GM19035 (cell line): ENCODE results near the gene IFT80.
"Not testable (repeated sequence)": the region's sequence is repeated elsewhere in the genome, so short reads cannot be mapped to it uniquely, and the experiment has no call there.

ENCODE experiments used
- ATAC-seq: cut with Tn5 transposase; IDR thresholded peaks from one replicate; pipeline ENCODE4 v1.9.1; 2021; ENCODE audit not compliant: unreplicated experiment

Gene IFT80

DNA sequence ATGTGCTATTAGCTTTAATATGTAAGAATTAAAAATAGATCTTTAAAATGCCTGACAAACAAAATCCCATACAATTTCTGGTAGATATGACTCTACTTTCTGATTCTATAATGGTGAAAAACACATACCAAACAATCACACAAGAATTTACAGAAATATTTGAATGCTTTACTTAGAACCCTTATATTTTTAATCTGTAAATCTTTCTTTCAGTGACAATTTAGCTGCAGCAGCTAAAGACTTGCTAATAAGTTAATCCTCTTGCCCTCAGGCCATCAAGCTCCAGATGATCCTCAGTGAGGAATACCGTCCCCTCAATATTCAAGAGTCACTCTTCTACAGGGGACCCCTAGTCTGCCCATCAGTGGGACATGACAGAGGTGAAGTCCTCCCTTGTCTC is 118.2 kb downstream of the IFT80 start:
- ATAC-seq = no peak

DNA sequence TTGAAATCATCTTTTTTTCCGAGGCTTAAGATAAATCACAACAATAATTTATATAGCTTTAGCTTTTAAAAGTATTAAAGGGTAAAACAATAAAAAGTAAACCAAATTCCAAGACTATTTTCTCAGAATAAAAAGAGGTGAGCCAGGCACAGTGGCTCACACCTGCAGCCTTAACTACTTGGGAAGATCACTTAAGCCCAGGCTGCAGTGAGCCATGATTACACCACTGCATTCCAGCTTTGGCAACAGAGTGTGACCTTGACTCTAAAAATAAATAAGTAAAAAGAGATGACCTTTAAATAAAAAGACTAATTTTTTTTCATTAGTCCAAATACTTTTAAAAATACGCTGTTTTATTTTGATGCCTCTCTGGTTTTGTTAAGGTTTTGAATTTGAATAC is 119.4 kb downstream of the IFT80 start:
- ATAC-seq = no peak

DNA sequence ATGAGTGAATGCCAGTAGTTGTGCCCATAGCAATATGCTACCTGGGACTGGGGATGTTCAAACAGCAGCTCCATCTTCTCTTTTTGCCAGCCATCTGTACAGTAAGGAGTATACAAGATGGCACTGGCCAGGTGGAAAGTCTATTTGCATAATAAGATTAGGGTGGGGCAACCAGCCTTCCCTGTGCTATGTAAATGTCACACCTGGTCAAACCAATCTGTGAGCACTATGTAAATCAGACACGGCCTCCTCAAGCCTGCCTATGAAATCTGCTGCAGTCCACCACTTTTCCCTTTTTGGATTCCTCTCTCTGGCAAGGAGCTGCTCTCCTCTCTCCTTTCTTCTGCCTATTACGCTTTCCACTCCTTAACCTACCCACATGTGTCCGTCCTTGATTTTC is 120.8 kb downstream of the IFT80 start:
- ATAC-seq = no peak

DNA sequence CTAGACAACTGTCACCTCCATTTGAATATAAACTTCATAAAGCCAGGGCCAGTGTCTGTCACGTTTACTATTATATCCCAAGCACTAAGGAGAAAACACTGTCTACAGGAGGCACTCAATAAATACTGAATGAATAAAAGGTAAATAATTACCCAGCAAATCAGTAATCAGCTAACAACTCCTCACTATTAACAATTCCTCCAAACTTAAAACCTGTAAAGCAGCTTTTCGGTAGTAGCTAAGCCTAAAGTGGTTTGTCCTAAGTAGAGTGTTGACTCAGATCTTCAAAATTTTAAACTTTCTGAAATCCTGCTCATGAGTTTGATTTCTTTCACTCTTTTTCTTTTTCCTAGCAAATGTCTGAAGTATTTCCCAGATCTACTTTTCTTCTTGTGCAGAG is 133.9 kb downstream of the IFT80 start:
- no peak for ATAC-seq

DNA sequence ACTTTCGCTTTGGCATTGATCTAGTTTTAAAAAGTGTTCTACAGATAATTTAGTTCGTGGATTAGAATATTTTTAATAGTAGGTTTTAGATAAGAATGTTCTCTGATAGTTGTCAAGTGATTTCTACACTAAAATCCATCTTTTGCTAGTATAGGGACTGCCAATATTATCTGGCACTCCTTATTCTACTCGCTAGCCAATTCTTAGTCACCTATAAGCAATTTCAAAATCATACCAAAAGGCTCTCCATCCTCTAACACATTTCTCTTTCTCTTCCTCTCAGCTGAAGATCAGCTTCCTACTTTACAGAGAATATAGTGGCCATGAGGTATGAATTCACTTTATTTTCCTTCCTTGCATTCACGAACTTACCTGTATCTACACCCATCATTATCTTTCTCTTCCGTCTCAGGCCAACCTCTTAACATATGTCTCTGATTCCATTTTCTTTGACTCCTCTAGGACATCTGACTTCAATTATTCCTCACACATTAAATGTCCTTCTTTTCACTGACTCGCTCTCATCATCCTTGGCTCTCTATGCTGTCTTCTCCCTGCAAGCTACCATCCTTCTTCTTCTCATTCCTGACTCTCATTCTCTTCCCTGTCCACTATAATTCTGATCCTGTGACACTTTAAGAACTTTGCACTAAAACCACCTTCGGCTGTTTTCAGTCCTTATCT is 138.3 kb downstream of the IFT80 start:
- ATAC-seq = no peak

DNA sequence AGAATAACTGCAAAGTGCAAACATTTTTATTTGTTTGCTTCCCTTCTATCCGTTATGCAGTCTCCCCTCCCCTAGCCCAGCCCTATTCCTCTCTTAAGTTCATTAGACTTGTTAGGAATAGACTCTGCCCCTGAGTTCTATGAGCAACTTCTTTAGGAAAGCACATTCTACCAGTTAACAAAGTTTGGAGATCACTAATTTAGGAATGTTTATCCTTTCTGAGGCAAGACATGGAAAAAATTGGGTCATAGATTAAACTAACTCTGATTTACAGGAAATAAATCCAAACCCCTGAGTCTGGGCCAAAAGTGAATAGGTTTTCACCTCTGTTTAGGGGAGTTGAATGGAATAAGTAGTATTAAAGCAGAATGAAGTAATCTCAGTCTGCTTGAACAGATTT is 139.4 kb downstream of the IFT80 start:
- ATAC-seq = no peak

DNA sequence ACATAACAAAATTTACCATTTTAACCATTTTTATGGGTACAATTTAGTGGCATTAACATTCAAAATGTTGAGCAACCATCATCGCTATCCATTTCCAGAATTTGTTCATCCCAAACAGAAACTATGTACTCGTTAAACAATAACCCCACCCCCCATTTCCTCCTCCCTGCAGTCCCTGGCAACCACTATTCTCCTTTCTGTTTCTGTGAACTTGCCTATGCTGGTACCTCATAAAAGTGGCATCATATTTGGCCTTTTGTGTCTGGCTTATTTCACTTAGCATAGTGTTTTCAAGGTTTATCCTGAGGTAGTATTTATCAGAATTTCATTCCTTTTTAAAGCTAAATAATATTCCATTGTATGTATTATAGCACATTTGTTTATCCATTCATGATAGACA is 141.4 kb downstream of the IFT80 start:
- ATAC-seq = no peak

GRCh38 chr3:160253298-160253697 is 145.7 kb downstream of the IFT80 start:
- ATAC-seq = no peak

- no peak for ATAC-seq
These were observed 151.3 kb downstream of the IFT80 start for GRCh38 chr3:160247766-160248165.

GRCh38 chr3:160245261-160245800 is 153.7 kb downstream of the IFT80 start:
- no peak for ATAC-seq

- not testable (repeated sequence) for ATAC-seq
These were observed 158.3 kb downstream of the IFT80 start for GRCh38 chr3:160240719-160241118.

DNA sequence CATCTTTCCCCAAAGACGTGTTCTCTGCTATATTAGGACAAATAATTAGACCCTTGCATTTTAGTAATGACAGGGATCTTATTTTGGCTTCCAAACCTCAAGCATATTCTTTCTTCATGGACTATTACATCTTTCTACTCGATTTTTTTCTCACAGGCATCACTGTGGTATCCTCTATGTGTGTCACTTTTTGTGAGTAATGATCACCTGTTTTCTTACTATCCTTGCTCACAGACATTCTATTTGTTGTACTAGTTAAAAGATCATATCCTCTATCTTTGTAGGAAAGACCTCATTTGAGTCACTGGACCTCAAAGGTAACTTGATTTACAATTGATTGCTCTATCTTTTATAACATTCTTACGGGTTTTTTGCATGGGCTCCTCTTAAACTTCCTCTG is 167.0 kb downstream of the IFT80 start:
- no peak for ATAC-seq

- ATAC-seq = no peak
These were observed 171.6 kb downstream of the IFT80 start for GRCh38 chr3:160227419-160227818.

DNA sequence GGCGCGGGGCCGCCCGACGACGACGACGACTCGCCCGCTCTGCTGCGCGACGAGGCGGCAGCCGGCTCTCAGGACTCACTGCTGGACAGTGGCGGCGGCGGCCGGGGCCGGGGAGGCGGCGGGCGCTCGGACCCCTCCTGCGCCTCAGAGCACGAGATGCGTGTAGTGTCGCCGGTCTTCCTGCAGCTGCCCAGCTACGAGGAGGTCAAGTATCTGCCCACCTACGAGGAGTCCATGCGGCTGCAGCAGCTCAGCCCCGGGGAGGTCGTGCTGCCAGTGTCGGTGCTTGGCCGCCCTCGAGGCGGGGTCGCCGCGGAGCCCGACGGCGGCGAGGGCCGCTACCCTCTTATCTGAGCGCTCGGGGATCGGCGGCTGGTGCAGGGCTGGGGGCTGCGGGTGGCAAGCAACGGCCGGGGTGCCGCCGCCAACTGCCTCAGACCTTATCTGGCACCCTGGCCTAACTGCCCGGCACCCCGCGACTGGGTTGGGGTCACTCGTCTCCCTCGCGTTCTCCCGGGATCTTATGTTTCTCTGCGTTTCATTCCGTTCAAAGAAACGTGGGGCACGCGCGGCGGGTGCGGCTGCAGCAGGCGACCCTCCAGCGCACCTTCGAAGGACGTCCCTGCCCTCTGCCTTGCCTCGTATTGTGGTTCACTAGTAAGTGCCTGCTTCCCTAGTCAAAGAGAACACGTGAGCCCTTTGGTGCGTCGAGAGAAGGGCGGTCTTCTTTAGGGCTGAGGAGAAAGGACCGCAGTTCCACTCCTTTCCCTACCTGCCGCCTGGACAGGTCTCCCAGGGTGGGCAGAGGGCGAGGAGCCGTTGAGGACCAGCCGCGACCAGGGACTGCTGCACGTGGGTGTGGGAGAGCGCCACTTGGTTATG is 172.8 kb downstream of the IFT80 start:
- ATAC-seq = peak; percentile 32

DNA sequence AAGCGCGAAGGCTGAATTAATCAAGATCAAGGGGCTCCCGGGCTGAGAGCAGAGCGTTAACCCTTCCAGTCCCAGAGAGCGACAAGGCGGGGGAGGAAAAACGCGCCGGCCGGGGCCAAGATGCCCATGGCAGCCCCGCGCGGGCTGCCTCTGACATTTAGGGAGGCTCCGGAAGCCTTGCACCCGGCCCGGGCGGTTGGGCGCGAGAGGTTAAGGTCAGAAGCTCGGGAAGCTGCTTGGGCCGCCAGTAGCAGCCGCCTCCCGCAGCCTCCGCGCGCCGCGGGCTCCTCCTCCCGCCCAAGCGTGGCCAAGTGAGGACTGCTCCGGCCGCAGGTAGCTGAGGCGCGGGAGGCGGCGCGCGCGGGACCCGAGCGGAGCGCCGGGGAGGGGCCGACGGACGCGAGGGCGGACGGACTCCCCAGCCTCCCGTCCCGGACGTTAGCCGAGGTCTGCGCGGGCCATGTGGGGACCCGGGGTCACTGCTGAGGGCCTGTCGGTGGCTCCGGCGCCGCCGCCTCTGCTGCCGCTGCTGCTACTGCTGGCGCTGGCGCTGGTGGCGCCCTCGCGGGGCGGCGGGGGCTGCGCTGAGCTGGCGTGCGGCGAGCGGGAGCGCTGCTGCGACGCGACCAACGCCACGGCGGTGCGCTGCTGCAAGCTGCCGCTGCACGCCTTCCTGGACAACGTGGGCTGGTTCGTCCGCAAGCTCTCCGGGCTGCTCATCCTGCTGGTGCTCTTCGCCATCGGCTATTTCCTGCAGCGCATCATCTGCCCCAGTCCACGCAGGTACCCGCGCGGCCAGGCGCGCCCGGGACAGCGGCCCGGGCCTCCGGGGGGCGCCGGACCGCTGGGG is 173.6 kb downstream of the IFT80 start, which contains the start of gene C3orf80:
Gene C3orf80 (plus strand): TSS at position 247 of the 850 bp plus-strand sequence. CDS start 214 bp downstream, at position 461.
- ATAC-seq = peak; percentile 85

DNA sequence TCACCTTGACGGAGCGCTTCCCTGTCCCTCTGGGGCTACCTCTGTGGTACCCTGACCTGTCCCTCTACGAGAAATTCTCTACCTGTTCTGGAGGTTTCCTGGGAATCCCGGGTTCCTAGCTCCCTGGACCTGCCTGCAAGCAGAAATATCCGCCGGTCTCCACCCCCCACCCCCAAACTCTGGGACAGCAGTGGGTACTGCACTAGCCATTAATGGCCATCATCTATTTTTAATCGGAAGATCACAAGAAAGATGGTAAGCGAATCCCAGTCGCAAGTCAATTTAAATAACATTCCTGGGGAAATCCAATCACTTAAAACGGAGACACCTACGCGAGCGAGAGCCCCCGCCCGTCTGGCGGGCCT is 174.2 kb downstream of the IFT80 start:
- no peak for ATAC-seq

GRCh38 chr3:160224256-160224655 is 174.8 kb downstream of the IFT80 start:
- no peak for ATAC-seq

- ATAC-seq = no peak
These were observed 178.0 kb downstream of the IFT80 start for GRCh38 chr3:160221019-160221418.

DNA sequence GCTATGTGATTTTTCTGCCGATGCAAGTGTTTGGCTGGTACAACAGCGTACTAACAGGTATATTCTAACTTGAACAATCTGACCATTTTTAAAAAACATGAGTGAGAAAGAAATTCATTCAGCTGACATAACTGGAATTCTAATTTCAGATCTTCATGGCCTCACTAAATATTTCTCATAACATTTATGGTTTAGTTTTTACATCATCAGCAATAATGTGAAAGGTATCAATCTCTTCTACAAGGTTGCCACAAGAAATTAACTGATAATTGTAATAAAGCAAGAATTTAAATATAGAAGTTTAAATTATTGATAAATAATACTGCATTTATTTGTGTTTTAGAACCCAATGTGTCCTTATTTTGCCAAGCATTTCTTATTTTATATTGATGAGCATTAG is 179.0 kb downstream of the IFT80 start:
- no peak for ATAC-seq

DNA sequence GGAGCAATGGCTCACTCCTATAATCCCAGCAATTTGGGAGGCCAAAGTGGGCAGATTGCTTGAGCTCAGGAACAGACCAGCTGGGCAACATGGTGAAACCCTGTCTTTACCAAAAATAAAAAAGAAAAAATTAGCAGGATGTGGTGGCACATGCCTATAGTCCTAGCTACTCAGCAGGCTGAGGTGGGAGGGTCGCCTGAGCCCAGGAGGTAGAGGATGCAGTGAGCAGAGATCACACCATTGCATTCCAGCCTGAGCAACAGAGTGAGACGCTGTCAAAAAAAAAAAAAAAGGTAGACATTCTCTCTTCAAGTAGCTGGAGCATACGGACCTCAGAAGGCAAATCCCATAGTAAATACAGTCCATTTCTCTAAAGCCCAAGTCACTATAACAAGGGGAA is 180.9 kb downstream of the IFT80 start:
- ATAC-seq = no peak

DNA sequence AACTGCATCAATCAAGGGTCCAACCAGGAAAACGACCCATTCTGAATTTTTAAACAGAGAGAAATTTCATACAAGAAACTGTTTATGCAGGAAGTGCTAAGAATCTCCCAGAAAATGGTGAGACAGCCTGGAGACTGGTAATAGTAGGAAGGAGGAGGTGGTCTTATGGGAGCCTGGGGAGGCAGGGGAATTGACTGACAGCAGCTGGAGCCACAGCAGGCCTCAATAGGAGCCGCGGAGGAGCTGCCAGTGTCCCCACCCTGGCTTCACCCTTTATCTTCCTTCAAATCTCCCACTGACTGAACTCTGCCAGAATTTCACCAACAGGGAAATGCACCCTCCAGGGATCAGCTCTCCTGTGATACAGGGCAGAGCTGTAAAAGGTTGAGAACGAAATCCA is 181.3 kb downstream of the IFT80 start:
- ATAC-seq = no peak
